GM23248 (cell line): Measurements from ENCODE around the gene AAK1.

Experiments used
- EZH2 ChIP-seq: fragments of 200-600 bp; sonication (generic); IDR thresholded peaks from 2 replicates; pipeline ENCODE4 v1.6.1; 2018; ENCODE audit warnings: antibody characterized with exemption, mild to moderate bottlenecking; ENCODE audit not compliant: insufficient read depth, poor library complexity, severe bottlenecking
- EZH2phosphoT487 ChIP-seq: fragments of 200-600 bp; sonication (generic); IDR thresholded peaks from 2 replicates; pipeline ENCODE4 v1.6.1; 2018; ENCODE audit warnings: antibody characterized with exemption, moderate library complexity, mild to moderate bottlenecking, low read depth; ENCODE audit not compliant: insufficient read depth

- TF ChIP-seq EZH2 (no peak), EZH2phosphoT487 (no peak)
These were observed 83.4 kb downstream of the AAK1 start for GRCh38 chr2:69560147-69560482.
